HUES6 (cell line): ENCODE data around the gene PDX1.
"Not testable (repeated sequence)": the region's sequence is repeated elsewhere in the genome, so short reads cannot be mapped to it uniquely, and the experiment has no call there.

Experiments
- H3K27ac ChIP-seq: 2 replicates; pipeline ENCODE4 v1.7.0; 2013; ENCODE audit warnings: low read depth, mild to moderate bottlenecking, low read length, inconsistent platforms
- H3K27me3 ChIP-seq: 2 replicates; pipeline ENCODE4 v1.6.1; 2013; ENCODE audit warnings: low read length; ENCODE audit not compliant: control insufficient read depth, insufficient read depth
- H3K36me3 ChIP-seq: 2 replicates; pipeline ENCODE4 v1.6.1; 2013; ENCODE audit warnings: low read length; ENCODE audit not compliant: control insufficient read depth, insufficient read depth
- H3K4me1 ChIP-seq: 2 replicates; pipeline ENCODE4 v1.6.1; 2013; ENCODE audit warnings: low read length; ENCODE audit not compliant: control insufficient read depth, insufficient read depth
- H3K4me3 ChIP-seq: 2 replicates; pipeline ENCODE4 v1.5.1; 2013; ENCODE audit warnings: low read depth, low read length
- H3K9ac ChIP-seq: one replicate; pipeline ENCODE4 v1.6.1; 2013; ENCODE audit warnings: mild to moderate bottlenecking, low read length
- H3K9me3 ChIP-seq: 2 replicates; pipeline ENCODE4 v1.6.1; 2013; ENCODE audit warnings: low read depth, low read length; ENCODE audit not compliant: control insufficient read depth, insufficient read depth

Gene PDX1

DNA sequence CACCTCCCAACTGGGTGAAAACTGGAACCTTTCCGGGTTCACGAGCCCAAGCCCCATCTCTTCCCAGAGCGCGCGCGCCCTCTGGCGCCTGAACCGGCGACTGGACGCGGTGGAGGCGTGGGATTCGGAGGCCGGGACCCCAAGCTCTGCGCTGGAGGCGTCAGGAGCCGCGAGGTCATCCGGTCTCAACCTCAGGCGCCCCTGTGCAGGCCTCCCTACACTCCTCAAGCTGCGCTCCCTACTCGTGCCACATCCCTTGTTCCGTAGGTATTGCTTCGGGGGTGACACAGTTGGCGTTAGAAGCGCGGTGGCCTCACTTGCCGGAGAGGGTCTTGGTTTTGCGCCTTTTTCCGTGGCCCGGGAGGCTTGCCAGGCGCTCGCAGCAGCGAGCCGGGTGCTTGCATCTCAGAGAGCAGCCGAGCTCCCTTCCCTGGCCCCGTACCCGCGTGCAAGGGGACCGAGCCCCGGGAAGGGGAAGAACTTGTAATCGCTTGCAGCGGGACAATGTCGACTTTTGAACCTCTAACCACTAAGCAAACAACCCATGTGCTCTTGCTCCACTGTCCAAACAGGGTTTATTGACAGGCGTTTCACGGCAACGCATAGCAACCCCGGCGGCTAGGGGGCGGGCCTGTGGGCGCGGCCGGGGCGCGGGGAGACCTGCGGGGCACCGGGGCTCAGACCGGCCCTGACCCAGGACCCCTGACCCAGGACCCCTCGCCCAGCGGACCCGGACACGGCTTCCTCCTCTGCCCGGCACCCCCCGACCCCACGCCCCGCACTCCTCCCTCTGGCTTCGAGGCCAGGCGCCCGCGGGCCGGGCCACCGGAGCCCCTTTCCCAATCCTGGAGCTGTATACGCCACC, 40.8 kb downstream of the PDX1 start:
- peaks cover 100% of the 10 kb centered on the region for H3K27me3 ChIP-seq
- peak overlapping the region; percentile 41 for H3K4me3 ChIP-seq
- no peaks in the 10 kb centered on the region for H3K36me3 ChIP-seq
- H3K9ac ChIP-seq: peak overlapping the region; percentile 31
- H3K9me3 ChIP-seq: no peaks in the 10 kb centered on the region
- peaks cover 38% of the 10 kb centered on the region for H3K4me1 ChIP-seq
- H3K27ac ChIP-seq: no peak overlapping the region

DNA sequence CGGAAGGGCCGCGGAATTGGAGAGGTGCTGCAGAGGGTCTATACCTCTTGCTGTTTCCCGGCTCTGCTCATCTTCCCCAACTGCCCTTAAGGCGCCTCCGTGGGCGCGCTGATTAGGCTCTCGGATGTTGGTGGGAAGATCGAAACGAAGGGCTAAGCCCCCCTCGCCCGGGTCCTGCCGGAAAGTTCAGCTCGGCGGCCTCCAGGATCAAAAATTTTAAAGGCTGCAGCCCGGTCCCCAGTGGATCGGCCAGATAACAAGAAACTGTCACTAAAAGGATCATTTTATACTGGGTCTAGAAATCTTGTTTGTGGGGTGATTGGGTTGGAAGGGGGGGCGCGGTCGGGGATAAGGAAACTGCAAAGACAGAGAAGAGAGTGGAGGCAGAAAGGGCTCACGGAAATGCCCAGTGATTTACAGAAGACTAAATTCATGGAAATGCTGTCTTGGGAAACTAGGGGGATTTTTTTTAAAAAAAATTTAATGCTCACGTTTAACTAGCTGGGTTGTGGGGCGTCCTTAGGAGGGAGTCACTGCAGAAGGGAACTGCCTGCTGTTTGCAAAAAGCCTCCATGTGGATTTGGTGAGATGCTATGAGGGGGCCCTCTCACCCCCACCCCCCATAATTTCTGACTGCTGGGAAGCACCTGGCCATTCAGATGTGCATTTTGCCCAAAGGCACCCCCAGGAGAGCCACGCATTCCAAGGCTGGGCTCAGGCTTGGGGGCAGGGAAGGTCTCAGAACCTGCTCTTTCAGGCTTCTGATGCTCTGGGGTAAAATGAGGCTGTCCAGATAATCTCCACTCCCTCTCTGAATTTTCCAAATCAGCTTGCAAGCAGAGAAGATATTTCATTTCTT, 41.7 kb downstream of the PDX1 start:
- Histone ChIP-seq H3K9me3 (no peaks in the 10 kb centered on the region), H3K27me3 (peaks cover 100% of the 10 kb centered on the region), H3K4me1 (peaks cover 44% of the 10 kb centered on the region), H3K4me3 (peak overlapping the region; percentile 41), H3K27ac (no peak overlapping the region), H3K36me3 (no peaks in the 10 kb centered on the region), H3K9ac (no peak overlapping the region)

DNA sequence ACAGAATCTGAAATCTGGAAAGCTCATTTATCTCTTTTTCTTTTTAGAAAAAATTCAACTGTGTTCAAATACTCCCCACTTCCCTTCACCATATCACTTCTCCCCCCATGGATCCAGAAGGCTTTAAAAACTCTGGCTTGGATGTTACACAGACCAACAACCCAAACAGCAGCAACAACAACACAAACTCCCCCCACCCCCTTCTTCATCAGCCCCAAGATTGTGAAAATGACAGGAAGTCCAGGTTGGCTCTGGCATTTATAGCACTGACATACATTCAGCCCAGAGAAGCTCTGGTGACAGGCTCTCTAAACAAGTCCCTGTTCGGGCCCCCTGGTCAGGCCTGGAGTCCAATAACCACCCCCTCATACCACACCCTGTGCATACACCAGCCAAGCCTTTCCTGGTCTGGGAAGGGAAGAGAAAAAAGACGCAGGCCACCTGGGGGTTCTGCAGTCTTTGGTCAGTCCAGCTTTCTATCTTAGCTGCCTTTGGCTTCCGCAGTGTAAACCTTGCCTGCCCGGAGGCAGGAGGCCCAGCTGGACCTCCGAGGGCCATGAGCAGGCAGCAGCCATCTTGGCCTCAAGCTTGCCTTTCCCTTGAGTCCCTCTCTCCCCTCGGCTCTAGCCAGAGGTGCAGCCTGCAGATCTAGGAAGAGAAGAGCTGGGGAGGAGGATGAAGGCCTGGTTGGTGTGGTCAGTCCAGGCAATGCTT, 42.5 kb downstream of the PDX1 start:
- no peak overlapping the region for H3K9ac ChIP-seq
- H3K9me3 ChIP-seq: no peaks in the 10 kb centered on the region
- H3K27me3 ChIP-seq: peaks cover 100% of the 10 kb centered on the region
- H3K27ac ChIP-seq: no peak overlapping the region
- peaks cover 47% of the 10 kb centered on the region for H3K4me1 ChIP-seq
- H3K36me3 ChIP-seq: no peaks in the 10 kb centered on the region
- peak overlapping the region; percentile 32; the same call in 1 of the 2 replicates for H3K4me3 ChIP-seq

DNA sequence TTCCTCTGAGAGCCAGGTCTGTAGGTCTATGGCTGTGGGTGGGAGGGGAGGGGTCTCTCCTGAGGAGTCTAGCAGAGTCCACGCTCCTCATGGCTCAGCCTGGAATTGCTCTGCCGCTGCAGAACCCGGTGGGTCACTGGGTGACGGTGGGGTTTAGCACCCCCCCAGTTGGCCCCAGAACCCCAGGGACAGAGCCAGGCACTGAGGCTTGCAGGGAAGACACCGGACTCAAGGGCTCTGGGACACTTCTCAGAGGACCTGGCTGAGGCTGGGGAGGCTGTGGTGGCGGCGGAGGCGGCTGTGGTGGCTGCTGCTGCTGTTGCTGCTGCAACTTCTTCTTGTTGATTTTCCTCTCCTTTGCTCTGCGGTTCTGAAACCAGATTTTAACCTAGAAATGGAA, 43.2 kb downstream of the PDX1 start:
- Histone ChIP-seq H3K9me3 (no peaks in the 10 kb centered on the region), H3K27me3 (peaks cover 100% of the 10 kb centered on the region), H3K36me3 (no peaks in the 10 kb centered on the region), H3K4me3 (peak overlapping the region; percentile 21; the same call in 1 of the 2 replicates), H3K27ac (no peak overlapping the region), H3K9ac (peak overlapping the region; percentile 51), H3K4me1 (peaks cover 53% of the 10 kb centered on the region)

DNA sequence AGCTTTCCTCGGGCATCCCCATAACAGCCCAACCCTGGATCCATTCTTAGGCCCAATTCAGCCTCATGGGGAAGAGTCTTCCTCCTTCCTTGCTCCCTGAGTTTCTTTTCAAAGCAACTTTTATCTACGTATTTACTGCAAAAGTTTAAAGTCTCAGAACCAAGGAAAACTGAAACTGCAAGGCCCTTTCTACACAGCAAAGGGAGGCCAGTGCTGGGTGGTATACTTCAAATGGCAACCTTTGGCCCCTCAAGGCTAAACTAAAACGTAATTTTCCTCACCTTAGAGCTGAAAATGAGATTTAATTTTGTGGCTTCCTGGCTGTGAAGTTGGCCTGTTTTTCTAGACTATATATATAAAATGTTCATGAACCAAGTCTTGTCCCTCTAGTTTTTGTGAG, 43.7 kb downstream of the PDX1 start:
- H3K36me3 ChIP-seq: no peaks in the 10 kb centered on the region
- H3K4me1 ChIP-seq: peaks cover 57% of the 10 kb centered on the region
- H3K27me3 ChIP-seq: peaks cover 100% of the 10 kb centered on the region
- no peaks in the 10 kb centered on the region for H3K9me3 ChIP-seq
- peak overlapping the region; percentile 51 for H3K9ac ChIP-seq
- H3K27ac ChIP-seq: no peak overlapping the region
- peak overlapping the region; percentile 21; the same call in 1 of the 2 replicates for H3K4me3 ChIP-seq

DNA sequence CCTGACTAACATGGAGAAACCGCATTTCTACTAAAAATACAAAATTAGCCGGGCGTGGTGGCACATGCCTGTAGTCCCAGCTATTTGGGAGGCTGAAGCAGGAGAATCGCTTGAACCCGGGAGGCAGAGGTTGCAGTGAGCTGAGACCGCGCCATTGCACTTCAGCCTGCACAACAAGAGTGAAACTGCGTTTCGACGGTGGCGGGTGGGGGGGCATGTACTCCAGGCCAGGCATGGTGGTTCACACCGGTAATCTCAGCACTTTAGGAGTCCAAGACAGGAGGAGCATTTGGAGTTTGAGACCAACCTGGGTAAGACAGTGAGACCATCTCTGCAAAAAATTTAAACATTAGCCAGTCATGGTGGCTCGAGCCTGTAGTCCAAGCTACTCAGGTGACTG, 44.4 kb downstream of the PDX1 start:
- H3K9me3 ChIP-seq: not testable (repeated sequence)

DNA sequence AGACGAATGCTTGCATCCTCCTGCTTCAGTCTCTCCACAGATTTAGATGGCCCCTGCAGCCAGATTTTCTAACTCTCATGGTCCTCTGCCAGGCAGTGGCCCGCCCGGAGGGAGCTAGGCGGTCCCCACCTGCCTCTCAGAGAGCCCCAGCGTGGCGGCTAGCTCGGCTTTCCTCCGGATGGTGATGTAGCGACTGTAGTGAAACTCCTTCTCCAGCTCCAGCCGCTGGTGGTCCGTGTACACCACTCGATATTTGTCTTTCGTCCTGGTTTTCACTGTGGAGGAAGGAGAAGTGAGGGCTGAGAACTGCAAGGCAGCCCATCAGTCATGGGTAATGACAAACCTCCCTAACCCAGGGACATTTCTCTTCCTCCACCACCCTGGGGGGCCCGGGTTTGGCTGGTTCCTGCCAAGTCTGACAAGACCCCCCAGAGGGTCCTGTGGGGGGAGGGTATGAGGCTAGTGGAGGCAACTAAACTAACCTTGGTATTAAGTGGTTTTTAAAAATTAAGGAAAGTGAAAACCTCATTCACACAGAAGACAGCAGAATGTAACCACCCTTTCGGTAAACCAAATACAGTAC, 45.0 kb downstream of the PDX1 start:
- Histone ChIP-seq H3K4me1 (peaks cover 69% of the 10 kb centered on the region), H3K36me3 (no peaks in the 10 kb centered on the region), H3K9ac (peak overlapping the region; percentile 97), H3K27me3 (peaks cover 100% of the 10 kb centered on the region), H3K9me3 (no peaks in the 10 kb centered on the region), H3K4me3 (peak overlapping the region; percentile 80; the same call in 1 of the 2 replicates), H3K27ac (no peak overlapping the region)

More for the DNA sequence above, 44.4 kb downstream of the PDX1 start:
- peaks cover 62% of the 10 kb centered on the region for H3K4me1 ChIP-seq
- not testable (repeated sequence) for H3K36me3 ChIP-seq, H3K27ac ChIP-seq
- H3K27me3 ChIP-seq: peaks cover 100% of the 10 kb centered on the region
- peak overlapping the region; percentile 16; the same call in 1 of the 2 replicates for H3K4me3 ChIP-seq
- peak overlapping the region; percentile 97 for H3K9ac ChIP-seq

DNA sequence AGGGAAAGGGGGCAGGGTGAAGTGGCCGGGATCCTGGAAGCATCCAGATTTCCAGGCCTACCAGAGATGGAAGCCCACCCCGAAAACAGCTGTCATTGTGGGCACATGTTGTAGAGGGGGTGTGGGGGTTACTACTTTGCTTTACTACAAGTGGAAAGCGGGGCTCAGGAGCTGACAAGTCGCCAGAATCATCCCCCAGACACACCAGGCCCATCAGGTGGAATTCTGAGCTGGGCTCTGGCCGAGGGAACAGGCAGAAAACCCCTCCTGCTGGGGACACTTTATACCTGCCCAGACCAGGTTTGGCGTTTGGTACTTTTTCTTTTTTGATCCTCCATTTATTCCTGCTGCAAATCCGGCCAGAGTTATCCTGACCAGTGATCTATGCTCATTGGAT, 45.5 kb downstream of the PDX1 start:
- Histone ChIP-seq H3K9ac (peak overlapping the region; percentile 97), H3K9me3 (no peaks in the 10 kb centered on the region), H3K4me3 (peak overlapping the region; percentile 80; the same call in 1 of the 2 replicates), H3K27me3 (peaks cover 100% of the 10 kb centered on the region), H3K4me1 (peaks cover 70% of the 10 kb centered on the region), H3K27ac (no peak overlapping the region), H3K36me3 (no peaks in the 10 kb centered on the region)

DNA sequence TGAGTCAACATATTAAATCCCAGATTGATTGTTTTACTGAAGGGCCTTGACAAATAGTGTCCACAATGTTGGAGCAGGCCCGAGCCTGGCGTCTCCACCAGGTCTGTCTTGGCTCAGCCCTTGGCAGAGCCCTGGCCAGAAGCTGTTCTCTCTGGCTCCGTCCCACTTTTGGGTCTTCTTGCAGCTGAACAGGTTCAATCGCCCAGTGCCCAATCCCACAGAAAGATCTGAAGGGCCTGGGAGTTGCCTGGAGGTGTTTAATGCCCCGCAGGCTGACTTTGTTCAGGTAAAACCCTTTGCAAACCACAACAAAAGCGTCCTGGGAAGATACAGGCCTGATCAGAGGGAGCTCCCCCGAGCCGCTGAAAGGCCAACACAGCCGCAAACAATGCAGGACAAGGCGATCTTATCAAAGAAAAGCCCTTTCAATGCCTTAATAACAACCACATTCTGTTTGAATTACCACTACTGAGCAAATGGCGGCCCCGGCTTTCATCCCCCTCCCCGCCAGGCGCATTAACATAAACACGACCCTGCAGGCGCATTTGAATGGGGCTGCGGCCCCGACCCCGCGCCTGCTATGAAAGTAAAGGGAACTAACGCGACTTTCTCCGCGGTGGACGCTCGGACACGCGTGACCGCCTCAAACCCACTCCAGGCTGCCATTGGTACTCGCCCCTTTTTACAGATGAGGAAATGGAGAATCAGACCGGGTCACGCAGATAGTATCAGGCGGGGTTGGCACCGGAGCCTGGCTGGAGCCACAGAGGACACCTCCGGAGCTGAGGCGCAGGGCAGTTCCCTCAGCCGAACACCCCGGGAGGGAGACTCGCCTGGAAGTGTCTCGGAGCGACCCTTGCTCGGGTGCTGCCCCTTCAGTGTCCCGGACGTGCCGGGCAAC, 46.2 kb downstream of the PDX1 start:
- no peaks in the 10 kb centered on the region for H3K36me3 ChIP-seq
- H3K27me3 ChIP-seq: peaks cover 100% of the 10 kb centered on the region
- H3K4me1 ChIP-seq: peaks cover 74% of the 10 kb centered on the region
- peak overlapping the region; percentile 80 for H3K4me3 ChIP-seq
- peak overlapping the region; percentile 15; the same call in 1 of the 2 replicates for H3K27ac ChIP-seq
- no peaks in the 10 kb centered on the region for H3K9me3 ChIP-seq
- peak overlapping the region; percentile 97 for H3K9ac ChIP-seq
